ENCODE data around the gene SEZ6L. TPM values are rescaled to one million over a fixed set of nuclear protein-coding genes. Genes with fewer than 3 reads are reported as not detected.

Gene SEZ6L
- total and polyA plus RNA-seq, 5 experiments from 2014 or later, result 0.27 TPM; not detected in 4

DNA sequence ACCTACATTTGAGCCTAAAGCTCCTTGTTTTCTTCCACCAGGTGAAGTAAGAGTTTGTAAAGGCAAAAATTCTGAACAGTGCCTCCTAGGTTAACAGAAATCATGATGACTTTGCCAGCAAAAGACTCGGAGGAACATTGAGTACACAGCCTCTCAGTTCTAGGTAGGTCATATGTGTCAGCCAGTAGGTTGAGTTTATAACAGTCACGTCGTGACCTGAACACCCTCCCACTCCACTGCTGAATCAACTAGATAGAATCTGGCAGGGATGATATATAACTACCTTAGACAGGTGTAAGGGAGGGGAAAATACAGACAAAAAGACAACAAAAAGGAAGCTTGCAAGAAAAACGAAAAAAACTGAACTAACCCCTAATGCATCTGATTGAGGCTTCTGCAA, 247.0 kb downstream of the SEZ6L start:
- Mint-ChIP-seq H3K27ac (no peak overlapping the region), H3K27me3 (peaks cover 0 to 16% (median 7%) of the 10 kb centered on the region in 5 donors), H3K4me3 (no peak overlapping the region), H3K9me3 (no peaks in the 10 kb centered on the region), H3K4me1 (no peaks in the 10 kb centered on the region), H3K36me3 (peaks cover 0 to 1% (median 0%) of the 10 kb centered on the region in 3 donors)
- DNase-seq, result no peak
- POLR2A ChIA-PET, result no interaction called here
- no peak for ATAC-seq

DNA sequence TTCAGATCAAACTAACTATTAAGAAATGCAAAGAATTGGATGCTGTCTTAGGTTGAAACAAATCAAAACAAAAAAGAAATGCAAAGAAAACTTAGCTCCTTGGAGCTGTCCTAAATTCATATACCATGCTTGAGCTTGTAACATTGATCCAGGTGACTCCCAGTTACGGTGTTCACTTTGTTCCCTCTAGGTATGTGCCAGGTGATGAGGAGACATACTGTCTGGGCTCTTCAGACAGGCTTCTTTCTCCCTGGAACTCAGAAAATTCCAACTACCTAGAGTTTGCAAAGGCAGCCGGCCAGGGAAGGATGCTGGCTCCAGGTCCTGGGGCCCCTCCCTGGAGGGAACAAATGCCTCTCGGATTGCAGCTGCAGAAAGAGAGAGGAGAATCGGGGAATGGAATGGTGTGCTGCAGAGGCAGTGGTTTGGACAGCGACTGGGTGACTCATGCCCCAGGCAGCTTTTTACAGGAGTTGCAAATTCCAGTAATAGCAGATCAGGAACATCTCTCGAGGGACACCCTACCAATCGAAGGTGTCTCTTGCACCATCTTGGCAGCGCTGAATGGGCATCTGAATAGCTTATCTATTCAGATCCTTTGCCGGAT, 247.5 kb downstream of the SEZ6L start:
- Mint-ChIP-seq H3K4me1 (no peaks in the 10 kb centered on the region), H3K4me3 (no peak overlapping the region), H3K9me3 (peaks cover 0 to 4% (median 0%) of the 10 kb centered on the region in 9 donors), H3K36me3 (peaks cover 0 to 3% (median 0%) of the 10 kb centered on the region in 3 donors), H3K27ac (no peak overlapping the region), H3K27me3 (peaks cover 0 to 16% (median 7%) of the 10 kb centered on the region in 5 donors)
- DNase-seq (no peak), ATAC-seq (no peak)
- POLR2A ChIA-PET, result no interaction called here

DNA sequence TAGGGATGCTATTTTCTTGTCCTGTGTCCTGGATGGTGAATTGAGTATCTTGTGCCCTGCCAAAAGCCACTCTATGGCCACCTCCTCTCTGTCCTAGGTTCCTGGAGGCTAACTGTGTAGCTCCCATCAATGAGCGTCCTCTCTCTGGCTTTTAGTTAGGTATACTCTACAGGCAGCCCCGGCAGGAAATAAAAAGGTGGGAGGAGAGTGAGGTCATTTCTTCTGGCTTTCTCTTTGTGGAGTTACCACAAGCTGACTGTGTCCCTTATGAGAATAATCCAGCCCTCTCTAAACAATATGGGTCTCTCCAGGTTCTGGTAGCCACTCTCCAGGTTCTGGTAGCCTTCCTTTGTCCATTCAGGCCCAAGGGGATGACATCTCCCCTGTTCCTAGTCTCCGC, 248.1 kb downstream of the SEZ6L start:
- DNase-seq (no peak), ATAC-seq (no peak)
- Mint-ChIP-seq H3K4me3 (no peak overlapping the region), H3K27me3 (peaks cover 0 to 16% (median 7%) of the 10 kb centered on the region in 5 donors), H3K4me1 (no peaks in the 10 kb centered on the region), H3K9me3 (peaks cover 0 to 5% (median 0%) of the 10 kb centered on the region in 9 donors), H3K36me3 (peaks cover 0 to 5% (median under 1%) of the 10 kb centered on the region in 3 donors), H3K27ac (no peak overlapping the region)
- POLR2A ChIA-PET, result no interaction called here

DNA sequence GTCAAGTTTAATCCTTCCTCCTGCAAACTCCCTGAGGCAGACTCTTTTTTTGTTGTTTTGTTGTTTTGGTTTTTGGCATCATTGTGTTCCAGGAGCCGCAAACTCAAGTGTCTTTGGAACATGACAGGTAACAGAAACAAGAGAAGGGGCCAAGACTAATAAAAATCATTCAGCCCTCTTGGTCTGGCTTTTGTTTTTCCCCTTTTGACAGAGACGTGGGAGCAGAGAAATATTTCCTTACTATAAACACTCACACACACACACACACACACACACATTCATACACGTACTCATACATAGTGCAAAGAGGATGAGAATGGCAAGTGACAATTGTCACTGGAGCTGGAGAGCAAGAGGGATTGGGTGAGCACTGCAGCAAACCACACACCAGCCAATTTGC, 249.4 kb downstream of the SEZ6L start:
- POLR2A ChIA-PET, result no interaction called here
- DNase-seq (no peak), ATAC-seq (no peak)
- Mint-ChIP-seq H3K4me1 (no peaks in the 10 kb centered on the region), H3K9me3 (peaks cover 0 to 15% (median 6%) of the 10 kb centered on the region in 9 donors), H3K4me3 (no peak overlapping the region), H3K36me3 (peaks cover 0 to 12% (median 11%) of the 10 kb centered on the region in 3 donors), H3K27ac (no peak overlapping the region), H3K27me3 (peaks cover 0 to 19% (median 7%) of the 10 kb centered on the region in 5 donors)

DNA sequence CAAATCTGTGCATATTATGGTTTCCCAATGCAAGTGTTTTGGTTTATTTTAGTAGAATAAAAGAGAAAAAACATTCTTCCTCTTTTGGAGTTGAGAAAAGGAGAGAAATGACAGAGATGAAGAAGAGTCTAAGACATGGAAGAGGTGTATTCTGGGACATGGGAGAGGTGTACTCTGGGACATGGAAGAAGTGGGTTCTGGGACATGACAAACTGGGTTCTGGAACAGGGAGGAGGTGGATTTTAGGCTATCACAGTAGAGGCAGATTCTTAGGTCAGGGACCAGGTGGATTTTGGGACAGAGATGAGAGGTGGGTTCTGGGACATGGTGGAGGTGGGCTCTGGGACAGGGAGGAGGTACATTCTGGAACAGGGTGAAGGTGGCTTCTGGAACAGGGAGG, 257.7 kb downstream of the SEZ6L start:
- peaks cover 0 to 3% (median 2%) of the 10 kb centered on the region in 5 donors for H3K27me3 Mint-ChIP-seq
- DNase-seq (no peak), ATAC-seq (no peak)
- H3K27ac Mint-ChIP-seq, result peak overlapping the region; percentile 5 to 90 (median 78)
- peaks cover 0 to 16% (median 6%) of the 10 kb centered on the region in 9 donors for H3K9me3 Mint-ChIP-seq
- H3K36me3 Mint-ChIP-seq, result peaks cover 0 to 11% (median 9%) of the 10 kb centered on the region in 3 donors
- H3K4me3 Mint-ChIP-seq, result peak overlapping the region; percentile 44 to 81 (median 54)
- POLR2A ChIA-PET, result interaction anchor here (1.0 kb wide), 1 partner anchor 57 kb away, joined by 3 read pairs; the partner anchor contains the start of genes HPS4 and SRRD
- peaks cover 10 to 37% (median 31%) of the 10 kb centered on the region in 4 donors for H3K4me1 Mint-ChIP-seq

DNA sequence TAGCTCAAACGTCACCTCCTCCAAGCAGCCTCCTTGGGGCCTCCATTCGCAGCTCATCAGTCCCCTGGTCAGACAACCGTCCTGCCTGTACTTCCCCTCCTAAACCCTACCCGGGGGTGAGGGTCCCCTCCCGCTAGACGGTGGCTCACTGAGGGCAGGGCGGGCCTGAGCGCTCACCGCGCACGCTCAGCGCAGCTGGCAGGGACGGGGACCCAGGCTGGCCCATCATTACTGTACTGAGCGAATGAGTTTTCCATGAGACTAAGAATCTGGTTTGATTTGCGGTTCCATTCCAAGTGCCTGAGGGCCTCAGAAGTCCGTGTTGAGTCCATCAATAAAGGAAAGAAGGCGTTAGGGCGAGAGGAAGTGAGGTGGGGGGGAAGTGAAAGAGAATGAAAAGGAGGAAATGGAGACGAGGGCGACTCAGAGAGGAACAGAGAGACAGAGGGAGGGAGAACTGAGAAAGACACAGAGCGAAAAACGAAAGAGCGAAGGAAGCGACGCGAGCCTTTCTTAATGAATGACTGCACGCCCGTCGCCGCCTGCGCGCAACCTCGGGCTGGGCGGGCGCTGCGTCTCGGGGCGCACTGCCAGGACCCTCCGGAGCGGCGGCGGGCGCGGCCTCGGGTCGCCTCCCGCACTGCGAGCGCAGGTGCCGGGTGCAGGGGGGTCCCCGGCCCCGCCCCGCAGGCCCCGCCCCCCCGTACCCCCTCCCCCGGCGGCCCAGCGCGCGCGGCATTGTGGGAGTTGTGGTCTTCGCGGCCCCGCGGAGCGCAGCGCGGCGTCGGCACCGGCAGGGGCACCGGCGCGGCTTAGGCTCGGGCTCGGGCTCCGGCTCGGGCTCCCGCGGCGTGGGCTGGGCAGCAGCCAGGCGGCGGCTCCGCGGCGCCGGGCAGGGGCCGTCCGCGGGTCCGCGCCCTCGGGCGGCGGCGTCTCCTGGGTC, 259.5 kb downstream of the SEZ6L start, which contains the start of gene ASPHD2:
TSS of gene ASPHD2 (plus strand) at position 746 of the 943 bp plus-strand sequence. CDS start 4,356 bp downstream, outside the sequence.
- H3K9me3 Mint-ChIP-seq, result peaks cover 0 to 5% (median 0%) of the 10 kb centered on the region in 9 donors
- H3K4me1 Mint-ChIP-seq, result peaks cover 10 to 49% (median 31%) of the 10 kb centered on the region in 4 donors
- peaks cover 0 to 2% (median 0%) of the 10 kb centered on the region in 3 donors for H3K36me3 Mint-ChIP-seq
- ATAC-seq (peak; percentile 90 to 91), DNase-seq (peak; percentile 72 to 88 (median 84))
- peak within 1 kb of the TSS; percentile 89 to 100 (median 96) for H3K4me3 Mint-ChIP-seq
- peaks cover 0 to 2% (median 0%) of the 10 kb centered on the region in 5 donors for H3K27me3 Mint-ChIP-seq
- POLR2A ChIA-PET, result interaction anchor here (0.5 to 3.8 kb wide), 6 partner anchors 8 to 60 kb away, joined by 3 to 28 read pairs (median 3); partner anchors contain the start of genes HPS4 and SRRD
- peak within 1 kb of the TSS; percentile 98 to 100 (median 98) for H3K27ac Mint-ChIP-seq

DNA sequence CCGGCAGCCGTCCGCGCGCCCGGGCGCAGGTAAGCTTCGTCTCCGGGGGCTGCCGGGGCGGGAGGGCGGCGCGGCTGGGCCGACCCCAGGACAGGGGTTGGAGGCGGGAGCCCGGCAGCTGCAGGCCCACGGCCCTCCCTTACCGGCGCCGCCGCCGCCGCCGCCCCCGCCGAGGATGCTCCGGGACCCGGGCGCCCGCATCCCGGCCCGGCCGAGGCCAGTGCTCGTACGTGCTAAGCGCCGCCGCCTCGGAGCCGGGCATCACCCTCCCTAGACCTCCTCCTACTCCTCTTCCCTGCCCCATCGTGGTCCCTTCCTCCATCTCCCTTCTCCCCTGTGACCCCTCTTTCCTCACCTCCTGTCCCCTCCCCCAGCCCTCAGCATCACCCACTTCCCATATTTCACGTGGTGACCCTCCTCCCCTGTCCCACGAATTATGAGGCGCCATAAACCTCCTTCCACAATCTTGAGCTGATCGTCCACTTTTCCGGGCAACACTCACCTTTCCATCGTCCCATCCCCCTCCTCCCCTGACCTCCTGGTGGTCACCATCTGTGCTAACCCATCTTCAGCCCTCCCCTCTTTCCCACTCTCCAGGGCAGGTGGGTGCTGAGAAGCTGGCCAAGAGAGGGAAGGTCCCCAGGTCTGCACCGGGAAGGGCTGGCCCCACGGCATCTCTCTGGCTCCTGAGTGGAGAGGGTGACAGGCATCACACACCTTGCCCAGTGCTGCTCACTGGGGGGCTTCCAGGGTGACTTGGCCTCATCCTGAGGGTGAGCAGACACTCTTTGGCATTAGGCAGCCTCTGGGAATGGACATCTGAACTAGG, 260.4 kb downstream of the SEZ6L start:
- H3K27ac Mint-ChIP-seq, result peak overlapping the region; percentile 7 to 88 (median 66)
- H3K9me3 Mint-ChIP-seq, result no peaks in the 10 kb centered on the region
- peak; percentile 2 to 25 for ATAC-seq
- DNase-seq, result peak in 2 of 10 donors; percentile 8 to 9
- peak overlapping the region; percentile 49 to 93 (median 81) for H3K4me3 Mint-ChIP-seq
- H3K27me3 Mint-ChIP-seq, result peaks cover 0 to 2% (median 0%) of the 10 kb centered on the region in 5 donors
- H3K36me3 Mint-ChIP-seq, result peaks cover 0 to 8% (median 6%) of the 10 kb centered on the region in 3 donors
- peaks cover 10 to 49% (median 31%) of the 10 kb centered on the region in 4 donors for H3K4me1 Mint-ChIP-seq
- POLR2A ChIA-PET, result interaction anchor here (1.0 to 3.8 kb wide), 4 partner anchors 8 to 242 kb away, joined by 3 to 28 read pairs (median 4); partner anchors contain the start of genes HPS4 and SRRD

DNA sequence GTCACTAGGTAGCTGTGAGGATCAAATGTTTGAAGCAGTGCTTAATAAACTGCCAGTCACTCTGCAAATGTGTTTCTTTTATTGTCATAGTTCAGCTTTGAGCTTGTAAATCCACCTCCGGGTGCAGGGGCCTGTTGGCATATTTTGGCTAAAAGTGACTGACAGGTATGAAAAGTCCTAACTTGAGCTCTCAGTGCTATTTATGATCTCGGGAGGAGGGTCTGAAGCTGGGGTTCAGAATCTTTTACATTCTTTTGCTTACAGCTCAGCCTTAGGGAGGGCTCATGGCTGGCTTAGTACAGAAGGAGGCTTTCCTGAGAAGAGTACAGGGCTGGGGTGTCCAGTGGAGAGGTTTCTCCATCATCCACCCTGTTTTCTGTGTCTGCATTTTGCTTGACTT, 261.3 kb downstream of the SEZ6L start:
- H3K4me1 Mint-ChIP-seq, result peaks cover 15 to 55% (median 37%) of the 10 kb centered on the region in 4 donors
- DNase-seq, result no peak
- peak overlapping the region in 9 of 10 donors; percentile 7 to 88 (median 68) for H3K27ac Mint-ChIP-seq
- no peaks in the 10 kb centered on the region for H3K9me3 Mint-ChIP-seq
- peaks cover 0 to 2% (median 0%) of the 10 kb centered on the region in 5 donors for H3K27me3 Mint-ChIP-seq
- no peak for ATAC-seq
- H3K4me3 Mint-ChIP-seq, result peak overlapping the region; percentile 49 to 93 (median 81)
- H3K36me3 Mint-ChIP-seq, result peaks cover 0 to 13% (median 8%) of the 10 kb centered on the region in 3 donors
- POLR2A ChIA-PET, result interaction anchor here (1.0 to 3.8 kb wide), 4 partner anchors 11 to 241 kb away, joined by 3 to 28 read pairs (median 4); partner anchors contain the start of genes HPS4 and SRRD

DNA sequence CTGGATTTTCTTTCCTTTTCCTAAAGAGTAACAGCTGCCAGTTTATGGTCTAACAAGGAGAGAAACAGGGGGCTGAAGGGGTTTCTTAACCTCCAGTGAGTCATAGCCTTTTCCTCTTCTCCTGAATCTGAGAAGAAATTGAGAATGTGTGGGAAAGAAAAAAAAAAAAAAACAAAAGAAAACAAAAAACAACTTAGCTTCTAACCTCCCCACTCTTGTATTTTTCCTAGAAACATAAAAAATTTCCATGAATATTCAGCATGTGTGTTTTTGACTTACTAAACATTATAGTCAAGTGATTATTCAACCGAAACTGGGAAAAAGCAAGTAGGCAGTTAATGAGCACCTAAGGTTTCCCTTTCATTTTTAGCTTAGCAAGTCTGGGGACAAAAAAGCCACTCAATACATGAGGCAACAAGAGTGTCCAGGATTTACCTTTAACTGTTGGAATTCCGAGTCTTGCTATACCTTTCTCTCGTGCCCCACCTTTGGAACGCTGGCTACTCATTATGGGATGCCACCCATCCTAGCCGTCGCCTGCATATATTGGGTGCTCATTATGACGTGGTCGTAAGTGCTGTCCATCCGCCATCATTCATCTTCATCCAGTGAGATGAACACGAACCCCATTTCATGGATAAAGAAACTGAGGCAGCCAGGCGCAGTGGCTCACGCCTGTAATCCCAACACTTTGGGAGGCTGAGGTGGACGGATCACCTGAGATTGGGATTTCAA, 262.2 kb downstream of the SEZ6L start:
- Mint-ChIP-seq H3K27ac (peak overlapping the region in 2 of 10 donors; percentile 81 to 87), H3K36me3 (peaks cover 0 to 13% (median 8%) of the 10 kb centered on the region in 3 donors), H3K4me1 (peaks cover 20 to 63% (median 44%) of the 10 kb centered on the region in 4 donors), H3K9me3 (no peaks in the 10 kb centered on the region), H3K4me3 (peak overlapping the region in 3 of 10 donors; percentile 45 to 84 (median 84)), H3K27me3 (no peaks in the 10 kb centered on the region)
- POLR2A ChIA-PET, result interaction anchor here (1.3 to 3.8 kb wide), 3 partner anchors 11 to 60 kb away, joined by 3 to 28 read pairs (median 5); partner anchors contain the start of genes HPS4 and SRRD
- DNase-seq, result no peak
- ATAC-seq, result no peak

DNA sequence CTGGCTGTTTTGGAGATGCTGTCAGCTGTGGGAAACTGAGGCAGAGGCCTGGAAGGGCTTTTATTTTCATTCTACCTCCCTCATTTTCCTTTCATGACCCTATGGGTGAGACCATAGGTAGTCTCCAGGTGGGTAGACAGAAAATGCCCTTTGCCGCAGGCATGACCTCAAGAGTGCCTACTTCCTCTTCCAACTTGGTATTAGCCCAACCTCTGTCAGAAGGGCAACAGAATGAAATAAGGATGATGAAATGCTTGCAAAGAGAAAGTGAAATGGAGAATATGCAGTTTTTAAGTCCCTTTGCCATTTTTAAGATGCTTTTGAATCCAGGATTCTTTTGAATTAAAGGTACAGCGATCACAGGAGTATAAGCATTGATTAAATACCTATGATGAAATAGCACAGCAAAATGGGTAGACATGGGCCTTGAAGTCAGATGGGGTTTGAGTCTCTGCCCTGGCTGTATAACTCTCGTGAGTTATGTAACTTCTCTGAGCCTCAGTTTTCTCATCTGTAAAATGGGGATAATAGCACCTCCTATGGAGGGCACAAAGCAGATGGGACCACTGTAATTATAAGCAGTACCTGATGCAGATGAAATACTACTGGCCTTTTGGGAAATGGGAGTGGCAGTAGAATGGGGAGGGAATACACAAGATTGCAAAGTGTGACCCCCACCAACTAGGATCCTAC, 263.5 kb downstream of the SEZ6L start:
- no peak overlapping the region for H3K27ac Mint-ChIP-seq
- H3K27me3 Mint-ChIP-seq, result no peaks in the 10 kb centered on the region
- ATAC-seq (no peak), DNase-seq (no peak)
- peaks cover 21 to 65% (median 49%) of the 10 kb centered on the region in 4 donors for H3K4me1 Mint-ChIP-seq
- POLR2A ChIA-PET, result no interaction called here
- H3K9me3 Mint-ChIP-seq, result no peaks in the 10 kb centered on the region
- peaks cover 0 to 15% (median 8%) of the 10 kb centered on the region in 3 donors for H3K36me3 Mint-ChIP-seq
- H3K4me3 Mint-ChIP-seq, result peak overlapping the region in 1 of 10 donors; percentile 16
